ENCODE results near the gene GHRHR.

Gene GHRHR

DNA sequence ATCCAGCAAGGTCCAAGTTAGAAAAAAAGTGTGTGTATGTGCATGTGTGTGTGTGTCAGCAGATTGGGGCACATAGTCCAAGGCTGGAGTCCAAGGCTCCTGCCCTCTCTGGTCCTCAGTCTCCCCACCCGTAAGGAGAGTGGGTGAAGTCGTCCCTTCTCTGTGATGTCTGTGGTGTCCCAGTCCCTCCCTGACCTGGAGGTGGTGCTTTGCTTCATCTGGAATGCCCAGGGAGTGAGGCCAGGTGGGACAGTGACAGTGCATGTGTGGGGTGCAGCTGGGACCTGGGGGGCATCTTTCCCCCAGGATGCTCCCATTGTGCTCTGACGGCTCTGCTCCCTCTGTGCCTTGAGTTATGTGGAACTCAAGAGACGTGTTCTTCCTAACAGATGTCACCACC lies 34.1 kb upstream of the GHRHR start:
- no peak for DNase-seq

DNA sequence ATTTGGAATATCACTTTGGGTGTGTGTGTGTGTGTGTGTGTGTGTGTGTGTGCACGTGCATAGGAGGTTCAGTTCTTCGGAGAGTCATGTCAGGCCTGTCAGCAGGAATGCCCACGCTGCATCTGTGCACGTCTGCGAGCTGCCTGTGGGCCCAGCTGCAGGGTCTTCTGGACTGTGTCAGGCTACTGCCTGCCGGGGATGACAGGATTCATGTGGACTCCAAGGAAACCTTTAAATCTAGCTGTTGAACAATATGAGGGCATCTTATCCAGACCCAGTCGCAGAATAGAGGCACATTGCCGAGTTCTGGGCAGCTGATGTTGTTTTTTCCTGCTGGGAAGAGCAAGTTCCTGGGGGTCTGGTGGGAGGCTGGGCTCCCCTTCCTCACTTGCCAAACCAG lies 33.1 kb upstream of the GHRHR start:
- DNase-seq: no peak

- no peak for DNase-seq
Observed at GRCh38 chr7:30931161-30931928, 32.4 kb upstream of the GHRHR start.

GRCh38 chr7:30931929-30932540 lies 31.7 kb upstream of the GHRHR start:
- DNase-seq: no peak

DNA sequence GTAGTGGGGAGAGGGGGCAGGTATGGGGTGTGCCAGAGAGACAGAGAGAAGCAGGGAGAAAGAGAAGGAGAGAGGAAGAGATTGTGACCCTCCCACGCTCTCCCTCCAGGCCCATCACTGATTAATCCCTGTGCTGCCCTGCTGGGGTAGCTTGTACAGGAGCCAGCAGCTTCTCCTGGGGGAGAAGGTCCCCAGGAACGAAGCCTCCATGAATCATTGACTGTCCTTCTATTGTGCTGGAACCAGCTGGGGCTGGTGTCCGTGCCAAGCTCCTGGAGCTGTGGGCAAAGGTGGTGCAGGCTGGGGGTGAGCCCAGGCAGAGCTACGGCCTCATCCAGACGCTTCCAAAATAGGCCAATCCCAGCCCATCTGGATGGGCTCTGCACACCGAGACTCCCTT lies 31.2 kb upstream of the GHRHR start:
- no peak for DNase-seq

DNA sequence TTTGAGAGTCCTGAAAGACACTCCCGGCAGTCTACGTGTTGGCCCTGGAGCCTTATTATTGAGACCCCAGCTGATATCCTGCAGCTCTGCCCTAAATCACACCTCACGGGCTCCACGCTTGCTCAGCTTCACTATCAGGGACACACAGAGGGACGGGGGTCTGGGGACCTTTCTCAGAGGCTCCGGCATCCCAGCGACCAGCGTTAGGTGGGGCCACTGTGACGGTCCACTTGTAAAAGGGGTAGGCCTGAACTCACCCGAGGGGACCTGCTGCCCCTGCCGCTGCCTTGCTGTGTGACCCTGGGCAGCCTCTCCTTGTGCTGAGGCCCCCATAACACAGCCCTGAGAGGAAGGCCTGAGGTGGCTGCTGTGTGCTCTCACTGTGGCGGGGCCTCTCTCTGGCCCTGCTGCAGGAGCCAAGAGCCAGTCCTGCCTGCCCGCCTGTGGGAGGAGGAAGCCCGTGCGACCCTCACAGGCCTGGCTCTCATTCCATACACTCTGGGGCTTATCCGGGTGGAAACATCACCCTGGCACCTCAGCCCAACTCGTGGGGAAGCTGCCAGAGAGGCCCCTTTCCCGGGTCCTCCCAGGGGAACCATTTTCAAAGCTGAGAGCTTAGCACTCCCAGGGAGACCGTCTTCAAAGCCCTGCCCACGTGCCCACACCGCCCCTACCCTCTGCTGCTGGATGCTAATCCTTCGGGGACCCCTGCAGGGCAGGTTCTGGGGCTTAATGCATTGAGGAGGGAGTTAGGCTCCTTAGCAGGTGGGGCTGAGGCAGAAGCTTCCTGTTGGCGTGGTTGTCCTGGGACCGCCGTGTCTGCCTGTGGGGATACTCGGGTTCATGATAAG lies 30.4 kb upstream of the GHRHR start:
- DNase-seq: peak; percentile 75

GRCh38 chr7:30934225-30934624 lies 29.5 kb upstream of the GHRHR start:
- DNase-seq: no peak

- DNase-seq: peak; percentile 39
Observed at GRCh38 chr7:30934732-30935568, 28.8 kb upstream of the GHRHR start.

- no peak for DNase-seq
Observed at GRCh38 chr7:30935569-30935877, 28.2 kb upstream of the GHRHR start.

DNA sequence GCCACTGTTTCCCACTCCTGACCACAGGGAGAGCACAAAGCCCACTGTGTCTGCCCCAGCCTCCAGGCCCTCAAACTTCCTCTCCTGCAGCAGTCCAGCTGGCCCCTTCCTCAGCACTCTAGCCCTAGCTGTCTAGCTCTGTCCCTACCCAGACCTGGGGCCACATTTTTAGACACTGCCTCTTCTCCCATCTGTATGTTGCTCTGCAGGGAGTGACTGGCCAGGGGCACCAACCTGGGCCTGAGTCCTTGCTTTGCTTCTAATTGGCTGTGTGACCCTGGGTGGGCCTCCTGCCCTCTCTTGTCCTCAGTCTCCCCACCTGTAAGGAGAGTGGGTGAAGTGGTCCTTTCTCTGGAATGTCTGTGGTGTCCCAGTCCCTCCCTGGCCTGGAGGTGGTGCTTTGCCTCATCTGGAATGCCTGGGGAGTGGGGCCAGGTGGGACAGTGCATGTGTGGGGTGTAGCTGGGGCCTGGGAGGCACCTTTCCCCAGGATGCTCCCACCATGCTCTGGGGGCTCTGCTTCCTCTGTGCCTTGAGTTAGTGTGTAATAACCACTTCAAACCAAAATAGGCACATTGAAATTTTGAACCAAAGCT lies 27.0 kb upstream of the GHRHR start:
- DNase-seq: no peak

DNA sequence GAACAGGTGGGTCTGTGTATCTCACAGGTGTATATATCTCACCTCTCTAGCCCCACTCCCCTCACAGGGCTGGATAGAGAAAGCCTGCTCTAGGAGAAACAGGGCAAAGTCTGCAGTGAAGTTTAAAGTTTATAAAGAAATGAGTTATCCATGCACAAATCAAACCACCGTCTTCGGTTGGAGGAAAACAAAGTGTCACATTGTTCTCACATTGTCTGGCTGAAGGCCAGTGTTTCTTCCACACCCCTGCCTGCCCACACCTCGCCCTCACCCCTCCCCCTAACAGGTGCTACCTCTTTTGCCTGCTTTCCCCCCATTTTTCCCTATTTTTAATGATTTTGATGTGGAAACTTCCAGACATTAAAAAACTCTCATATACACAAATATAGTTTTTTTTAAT lies 26.3 kb upstream of the GHRHR start:
- no peak for DNase-seq

GRCh38 chr7:30938435-30939316 lies 25.1 kb upstream of the GHRHR start:
- DNase-seq: peak; percentile 96

DNA sequence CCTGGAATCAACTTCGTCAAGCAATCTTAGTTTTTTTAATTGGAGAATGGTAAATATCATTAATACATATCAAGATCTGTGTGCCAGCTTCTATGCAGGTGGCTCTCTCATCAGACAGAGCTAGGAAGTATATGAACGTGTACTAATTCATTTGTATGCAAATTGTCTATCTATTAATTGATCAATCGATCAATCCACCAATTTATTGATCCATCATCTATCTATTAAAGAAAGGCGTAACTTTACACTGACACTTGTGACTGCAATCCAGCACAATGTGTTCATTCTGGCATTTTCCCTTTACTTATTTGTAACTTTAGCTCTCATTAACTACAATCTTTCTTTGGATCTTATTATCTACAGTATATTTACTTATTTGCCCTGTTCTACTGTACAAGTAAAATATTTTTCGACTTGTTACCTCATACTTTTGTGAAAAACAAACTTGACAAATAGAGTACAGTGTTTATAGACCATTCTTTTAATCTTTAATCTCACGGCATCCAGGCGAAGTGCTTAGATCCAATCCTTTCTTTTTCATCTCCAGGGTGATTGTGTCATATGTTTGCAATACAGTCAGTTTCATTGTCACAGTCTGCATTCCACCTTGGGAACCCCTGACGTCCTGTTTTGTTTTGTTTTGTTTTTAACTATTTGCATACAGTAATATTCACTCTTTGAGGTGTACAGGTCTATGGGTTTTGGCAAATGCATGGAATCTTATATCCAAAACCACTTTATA lies 22.0 kb upstream of the GHRHR start:
- peak; percentile 6 for DNase-seq

DNA sequence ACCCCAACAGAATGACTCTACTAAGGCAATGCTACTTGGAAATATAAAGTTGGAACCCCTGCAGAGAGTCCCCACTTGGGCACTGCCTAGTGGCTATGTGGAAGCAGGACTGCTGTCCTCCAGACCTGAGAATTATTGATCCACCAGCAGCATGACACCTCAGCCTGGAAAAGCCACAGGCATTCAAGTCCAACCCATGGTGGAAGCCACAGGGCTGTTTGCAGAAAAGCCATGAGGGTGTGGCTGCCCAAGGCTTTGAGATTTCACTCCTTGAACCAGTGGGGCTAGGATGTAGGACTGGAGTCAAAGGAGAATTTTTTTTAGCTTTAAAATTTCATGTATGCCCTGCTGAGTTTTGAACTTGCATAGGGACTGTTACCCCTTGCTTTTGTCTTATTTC lies 13.6 kb upstream of the GHRHR start:
- DNase-seq: no peak

- no peak for DNase-seq
Observed at GRCh38 chr7:30954914-30955313, 8.8 kb upstream of the GHRHR start.

DNA sequence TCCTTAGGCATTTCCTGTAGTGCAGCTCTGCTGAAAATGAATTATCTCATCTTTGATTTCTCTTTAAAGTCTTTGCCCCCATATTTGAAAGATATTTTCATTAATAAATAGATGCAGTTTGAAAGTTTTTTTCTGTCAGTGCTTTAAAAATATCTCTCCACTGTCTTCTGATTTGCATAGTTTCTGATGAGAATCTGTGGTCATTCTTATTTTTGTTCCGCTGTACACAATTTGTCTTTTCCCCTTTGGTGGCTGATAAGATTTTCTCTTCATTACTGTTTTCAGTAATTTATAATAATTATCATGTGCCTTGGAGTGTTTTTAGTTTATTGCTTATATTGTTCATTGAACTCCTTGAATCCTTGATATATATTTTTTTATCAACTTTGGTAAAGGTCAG lies 7.0 kb upstream of the GHRHR start:
- no peak for DNase-seq

DNA sequence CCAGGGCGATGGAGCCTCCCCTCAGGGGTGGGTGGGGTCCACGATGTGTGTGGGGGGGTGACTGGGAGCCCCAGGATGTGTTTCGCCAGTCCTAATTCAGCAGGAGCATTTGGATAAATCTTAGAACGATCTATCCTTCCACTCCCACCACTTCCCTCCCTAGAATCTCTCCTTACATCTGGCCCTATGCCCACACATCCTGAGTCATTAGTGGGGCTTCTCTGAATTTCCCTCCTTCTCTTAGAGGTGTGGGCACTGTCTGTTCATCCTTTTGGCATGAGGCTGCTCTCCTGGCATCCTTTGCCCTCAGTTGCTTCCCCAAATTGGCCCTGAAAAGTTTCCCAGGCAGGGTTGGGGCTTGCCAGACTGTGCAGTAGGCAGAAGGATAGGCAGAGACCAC lies 1.6 kb downstream of the GHRHR start:
- DNase-seq: no peak

DNA sequence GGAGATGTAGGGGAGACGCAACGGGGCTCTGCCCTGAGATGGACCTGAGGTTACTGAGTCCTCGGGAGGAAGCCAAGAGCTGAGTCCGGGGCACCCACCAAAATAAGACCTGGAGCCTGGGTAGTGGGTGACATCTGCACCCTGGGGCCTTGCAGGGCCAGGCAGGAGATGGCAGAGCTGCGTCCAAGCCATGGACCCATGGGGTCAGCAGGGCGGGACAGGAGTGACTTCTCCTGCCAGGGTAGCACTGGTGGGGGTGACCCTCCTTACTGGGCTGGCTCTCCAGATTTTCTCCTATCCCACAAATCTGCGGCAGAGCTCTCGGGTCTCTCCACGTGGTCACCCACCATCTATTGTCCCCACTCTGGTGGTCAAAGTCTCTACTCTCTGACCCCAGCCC lies 2.1 kb downstream of the GHRHR start:
- DNase-seq: no peak

- no peak for DNase-seq
Observed at GRCh38 chr7:30968294-30968693, 4.5 kb downstream of the GHRHR start.

DNA sequence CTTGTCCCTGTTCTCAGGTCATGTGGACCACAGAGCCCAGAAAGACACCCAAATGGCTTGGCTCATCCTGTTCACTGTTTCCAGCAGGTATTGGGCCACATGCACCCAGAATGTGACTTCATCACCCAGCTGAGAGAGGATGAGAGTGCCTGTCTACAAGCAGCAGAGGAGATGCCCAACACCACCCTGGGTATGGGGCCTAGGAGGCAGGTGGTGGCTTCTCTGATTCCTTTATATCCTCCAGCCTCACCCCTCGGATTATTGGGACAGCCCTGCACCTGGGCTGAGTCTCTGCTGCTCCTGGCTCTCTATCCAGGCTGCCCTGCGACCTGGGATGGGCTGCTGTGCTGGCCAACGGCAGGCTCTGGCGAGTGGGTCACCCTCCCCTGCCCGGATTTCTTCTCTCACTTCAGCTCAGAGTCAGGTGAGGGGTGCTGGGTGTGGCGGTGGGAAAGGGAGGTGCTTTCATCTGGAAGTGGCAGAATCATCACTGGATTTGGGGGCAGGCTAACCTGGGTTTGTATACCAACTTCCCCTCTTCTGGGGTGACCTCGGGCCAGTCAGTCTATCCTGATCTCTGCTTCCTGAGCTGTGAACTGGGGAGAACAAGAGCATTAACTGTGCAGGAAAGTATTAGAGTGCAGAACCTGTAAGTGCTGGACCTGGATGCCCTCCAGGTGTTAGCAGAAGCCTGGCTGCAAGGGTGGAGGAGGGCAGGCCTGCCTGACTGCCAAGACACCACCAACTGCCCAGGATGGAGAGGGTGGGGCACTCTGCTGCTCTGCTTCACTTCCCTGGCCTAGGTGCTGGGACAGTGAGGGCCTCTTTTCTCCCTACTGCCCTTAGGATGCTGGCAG lies 5.2 kb downstream of the GHRHR start:
- DNase-seq: no peak
